GOT3 (cell line): ENCODE measurements around the gene LAMB4.

Experiments used
- DNase-seq: peaks from one replicate; lab custom pipeline; 2025; ENCODE audit warnings: mixed read lengths; lab: John Stamatoyannopoulos, UW

LAMB4 gene

GRCh38 chr7:108143658-108144420, 13.7 kb upstream of the LAMB4 start:
- DNase-seq, result no peak

- no peak for DNase-seq
Measured at GRCh38 chr7:108142675-108143259, 12.6 kb upstream of the LAMB4 start.

- no peak for DNase-seq
Measured at GRCh38 chr7:108142180-108142579, 12.0 kb upstream of the LAMB4 start.

GRCh38 chr7:108140671-108141070, 10.5 kb upstream of the LAMB4 start:
- DNase-seq, result no peak

- DNase-seq, result no peak
Measured at GRCh38 chr7:108138911-108139310, 8.8 kb upstream of the LAMB4 start.

- DNase-seq, result no peak
Measured at GRCh38 chr7:108137993-108138392, 7.8 kb upstream of the LAMB4 start.

GRCh38 chr7:108137040-108137439, 6.9 kb upstream of the LAMB4 start:
- DNase-seq, result no peak

GRCh38 chr7:108136191-108136688, 6.1 kb upstream of the LAMB4 start:
- no peak for DNase-seq

GRCh38 chr7:108135446-108136190, 5.5 kb upstream of the LAMB4 start:
- DNase-seq, result no peak

- DNase-seq, result no peak
Measured at GRCh38 chr7:108134486-108134885, 4.3 kb upstream of the LAMB4 start.

GRCh38 chr7:108132551-108133265, 2.5 kb upstream of the LAMB4 start:
- DNase-seq, result no peak

GRCh38 chr7:108129018-108129965, 869 bp downstream of the LAMB4 start:
- no peak for DNase-seq

- no peak for DNase-seq
Measured at GRCh38 chr7:108128514-108128913, 1.6 kb downstream of the LAMB4 start.

GRCh38 chr7:108127461-108127860, 2.7 kb downstream of the LAMB4 start:
- no peak for DNase-seq

- no peak for DNase-seq
Measured at GRCh38 chr7:108124820-108125219, 5.3 kb downstream of the LAMB4 start.

- no peak for DNase-seq
Measured at GRCh38 chr7:108122181-108122580, 8.0 kb downstream of the LAMB4 start.

- DNase-seq, result no peak
Measured at GRCh38 chr7:108120933-108121332, 9.2 kb downstream of the LAMB4 start.

- DNase-seq, result no peak
Measured at GRCh38 chr7:108120196-108120595, 10.0 kb downstream of the LAMB4 start.

GRCh38 chr7:108118959-108119358, 11.2 kb downstream of the LAMB4 start:
- DNase-seq, result no peak

GRCh38 chr7:108114117-108114841, 15.9 kb downstream of the LAMB4 start:
- no peak for DNase-seq
